ENCODE measurements around the gene C19orf44.
"Not testable (repeated sequence)": the region's sequence is repeated elsewhere in the genome, so short reads cannot be mapped to it uniquely, and the experiment has no call there.

The C19orf44 gene

GRCh38 chr19:16542045-16542909 is 46.1 kb downstream of the C19orf44 start, which contains the start of gene CHERP:
Gene CHERP (minus strand): TSS chr19:16542437. CDS start chr19:16542378, 59 bp downstream.
- no peaks in the 10 kb centered on the region for H3K27me3 ChIP-seq
- H3K9me3 ChIP-seq, result no peaks in the 10 kb centered on the region
- peak within 1 kb of the TSS; percentile 97 for H3K9ac ChIP-seq
- H4K20me1 ChIP-seq, result peaks cover 49% of the 10 kb centered on the region
- no peak for TF ChIP-seq Cebpa-rat (IDR thresholded peaks at IDR 0.05)
- H3K4me2 ChIP-seq, result peak within 1 kb of the TSS; percentile 93
- H3K4me3 ChIP-seq, result peak within 1 kb of the TSS; percentile 89
- H3K36me3 ChIP-seq, result peaks cover 35% of the 10 kb centered on the region
- peak within 1 kb of the TSS; percentile 92 for H3K27ac ChIP-seq
- H3K4me1 ChIP-seq, result peaks cover 60% of the 10 kb centered on the region

- no peak for TF ChIP-seq Cebpa-rat (IDR thresholded peaks at IDR 0.05)
- Histone ChIP-seq H3K4me2 (peak overlapping the region; percentile 85), H3K4me3 (peak overlapping the region; percentile 89), H3K36me3 (peaks cover 28% of the 10 kb centered on the region), H3K9ac (peak overlapping the region; percentile 97), H3K27ac (peak overlapping the region; percentile 92), H3K4me1 (peaks cover 60% of the 10 kb centered on the region), H3K9me3 (no peaks in the 10 kb centered on the region), H4K20me1 (peaks cover 42% of the 10 kb centered on the region), H3K27me3 (no peaks in the 10 kb centered on the region)
These were observed 46.8 kb downstream of the C19orf44 start for GRCh38 chr19:16542910-16543472.

GRCh38 chr19:16543734-16544133 is 47.5 kb downstream of the C19orf44 start:
- Histone ChIP-seq H3K4me3 (peak overlapping the region; percentile 89; the same call in 1 of the 2 replicates), H3K4me1 (peaks cover 54% of the 10 kb centered on the region), H3K9ac (peak overlapping the region; percentile 97; the same call in 1 of the 2 replicates), H4K20me1 (peaks cover 35% of the 10 kb centered on the region), H3K4me2 (peak overlapping the region; percentile 85), H3K36me3 (peaks cover 20% of the 10 kb centered on the region)
- H3K27me3 ChIP-seq, H3K27ac ChIP-seq, H3K9me3 ChIP-seq: not testable (repeated sequence)

GRCh38 chr19:16544473-16545231 is 48.5 kb downstream of the C19orf44 start:
- TF ChIP-seq Cebpa-rat (IDR thresholded peaks at IDR 0.05), result no peak
- Histone ChIP-seq H3K36me3 (peaks cover 12% of the 10 kb centered on the region), H3K27me3 (no peaks in the 10 kb centered on the region), H3K27ac (no peak overlapping the region), H3K4me2 (peak overlapping the region; percentile 85), H3K9ac (no peak overlapping the region; the same call in 1 of the 2 replicates), H4K20me1 (peaks cover 26% of the 10 kb centered on the region), H3K4me3 (no peak overlapping the region), H3K4me1 (peaks cover 45% of the 10 kb centered on the region), H3K9me3 (no peaks in the 10 kb centered on the region)

GRCh38 chr19:16548956-16549355 is 52.8 kb downstream of the C19orf44 start:
- H3K4me2 ChIP-seq, result no peak overlapping the region

GRCh38 chr19:16551902-16552301 is 55.7 kb downstream of the C19orf44 start:
- not testable (repeated sequence) for H3K27me3 ChIP-seq, H3K27ac ChIP-seq, H3K4me2 ChIP-seq, H3K9ac ChIP-seq, H3K4me1 ChIP-seq, H3K9me3 ChIP-seq, H4K20me1 ChIP-seq, H3K4me3 ChIP-seq
- H3K36me3 ChIP-seq, result peaks cover 68% of the 10 kb centered on the region

More at GRCh38 chr19:16548956-16549355, 52.8 kb downstream of the C19orf44 start:
- H3K4me3 ChIP-seq, result no peak overlapping the region
- H3K27me3 ChIP-seq, result no peaks in the 10 kb centered on the region
- H3K9me3 ChIP-seq, result no peaks in the 10 kb centered on the region
- no peak overlapping the region for H3K27ac ChIP-seq
- H3K9ac ChIP-seq, result no peak overlapping the region
- H3K36me3 ChIP-seq, result peaks cover 38% of the 10 kb centered on the region
- H4K20me1 ChIP-seq, result peaks cover 9% of the 10 kb centered on the region; the same call in 1 of the 2 replicates
- TF ChIP-seq Cebpa-rat (IDR thresholded peaks at IDR 0.05), result no peak
- H3K4me1 ChIP-seq, result peaks cover 18% of the 10 kb centered on the region

- no peak overlapping the region for H3K4me3 ChIP-seq
- no peaks in the 10 kb centered on the region for H3K9me3 ChIP-seq
- no peak overlapping the region for H3K27ac ChIP-seq
- H3K27me3 ChIP-seq, result no peaks in the 10 kb centered on the region
- peaks cover 5% of the 10 kb centered on the region; the same call in 1 of the 2 replicates for H3K4me1 ChIP-seq
- TF ChIP-seq Cebpa-rat (IDR thresholded peaks at IDR 0.05), result no peak
- no peak overlapping the region for H3K4me2 ChIP-seq
- no peak overlapping the region for H3K9ac ChIP-seq
- H3K36me3 ChIP-seq, result peaks cover 92% of the 10 kb centered on the region
- H4K20me1 ChIP-seq, result peaks cover 9% of the 10 kb centered on the region; the same call in 1 of the 2 replicates
These were observed 58.6 kb downstream of the C19orf44 start for GRCh38 chr19:16554776-16555175.

- H4K20me1 ChIP-seq, result no peaks in the 10 kb centered on the region
- no peak overlapping the region for H3K27ac ChIP-seq
- H3K36me3 ChIP-seq, result peaks cover 95% of the 10 kb centered on the region
- no peak for TF ChIP-seq Cebpa-rat (IDR thresholded peaks at IDR 0.05)
- H3K9me3 ChIP-seq, result no peaks in the 10 kb centered on the region
- H3K4me2 ChIP-seq, result no peak overlapping the region
- H3K4me3 ChIP-seq, result no peak overlapping the region
- no peak overlapping the region for H3K9ac ChIP-seq
- no peaks in the 10 kb centered on the region for H3K27me3 ChIP-seq
- H3K4me1 ChIP-seq, result peaks cover 3% of the 10 kb centered on the region; the same call in 1 of the 2 replicates
These were observed 63.6 kb downstream of the C19orf44 start for GRCh38 chr19:16559780-16560276.

- H3K27me3 ChIP-seq, result no peaks in the 10 kb centered on the region
- no peak overlapping the region for H3K9ac ChIP-seq
- peaks cover 94% of the 10 kb centered on the region for H3K36me3 ChIP-seq
- peaks cover 11% of the 10 kb centered on the region for H3K4me1 ChIP-seq
- H3K4me3 ChIP-seq, result no peak overlapping the region
- no peaks in the 10 kb centered on the region for H4K20me1 ChIP-seq
- no peak for TF ChIP-seq Cebpa-rat (IDR thresholded peaks at IDR 0.05)
- H3K27ac ChIP-seq, result no peak overlapping the region
- H3K9me3 ChIP-seq, result no peaks in the 10 kb centered on the region
- no peak overlapping the region for H3K4me2 ChIP-seq
These were observed 65.2 kb downstream of the C19orf44 start for GRCh38 chr19:16561382-16561781.
